HCT116 (cell line): ENCODE results near the gene CELF2.

ENCODE experiments used
- ATF3 ChIP-seq: IDR thresholded peaks from 2 replicates; pipeline ENCODE4 v1.6.1; 2012
- CTCF ChIP-seq, 3 experiments: fragments of 200-600 bp in 1 of 3; sonication (generic) in 1 of 3; IDR thresholded peaks in 2 of 3; conservative IDR thresholded peaks in 1 of 3; 2 replicates each; pipeline ENCODE4 v1.5.1; 2012 to 2017; ENCODE audit warnings: low read depth in 2 of 3, low read length in 2 of 3, antibody characterized with exemption in 1 of 3, borderline replicate concordance in 1 of 3, control low read depth in 1 of 3, mild to moderate bottlenecking in 1 of 3, mixed read lengths in 1 of 3, mixed run types in 1 of 3, moderate library complexity in 1 of 3; ENCODE audit not compliant: insufficient read depth in 1 of 3
- EZH2phosphoT487 ChIP-seq: fragments of 200-600 bp; IDR thresholded peaks from 2 replicates; pipeline ENCODE4 v1.6.1; 2018; ENCODE audit warnings: antibody characterized with exemption, borderline replicate concordance
- JUND ChIP-seq: IDR thresholded peaks from 2 replicates; pipeline ENCODE4 v1.6.1; 2012
- POLR2AphosphoS5 ChIP-seq: IDR thresholded peaks from 2 replicates; pipeline ENCODE4 v1.6.1; 2011; ENCODE audit warnings: mild to moderate bottlenecking, low read depth, low read length, moderate library complexity
- SP1 ChIP-seq: IDR thresholded peaks from 2 replicates; pipeline ENCODE4 v1.6.1; 2012; ENCODE audit warnings: low read depth
- ZBTB33 ChIP-seq: IDR thresholded peaks from 2 replicates; pipeline ENCODE4 v1.6.1; 2011; ENCODE audit warnings: mild to moderate bottlenecking, low read length, moderate library complexity; ENCODE audit not compliant: insufficient replicate concordance; ENCODE audit errors: extremely low read depth

- TF ChIP-seq JUND (no peak), POLR2AphosphoS5 (no peak), CTCF (IDR thresholded peaks at IDR 0.05 in 2 of 3, conservative IDR thresholded peaks at IDR 0.05 in 1 of 3; ENCODE audit: borderline replicate concordance in 1 of 3, insufficient read depth in 1 of 3, low read depth in 2 of 3, low read length in 2 of 3) (no peak), ZBTB33 (no peak), SP1 (no peak), EZH2phosphoT487 (no peak), ATF3 (no peak)
Observed at GRCh38 chr10:11104772-11105675, 87.4 kb downstream of the CELF2 start.
